ENCODE measurements around the gene FRMPD2. TPM values are rescaled to one million over a fixed set of nuclear protein-coding genes. Genes with fewer than 3 reads are reported as not detected.
"Not testable (repeated sequence)": the region's sequence is repeated elsewhere in the genome, so short reads cannot be mapped to it uniquely, and the experiment has no call there.

The FRMPD2 gene
- total RNA-seq, 2 experiments from 2014 or later: not detected

DNA sequence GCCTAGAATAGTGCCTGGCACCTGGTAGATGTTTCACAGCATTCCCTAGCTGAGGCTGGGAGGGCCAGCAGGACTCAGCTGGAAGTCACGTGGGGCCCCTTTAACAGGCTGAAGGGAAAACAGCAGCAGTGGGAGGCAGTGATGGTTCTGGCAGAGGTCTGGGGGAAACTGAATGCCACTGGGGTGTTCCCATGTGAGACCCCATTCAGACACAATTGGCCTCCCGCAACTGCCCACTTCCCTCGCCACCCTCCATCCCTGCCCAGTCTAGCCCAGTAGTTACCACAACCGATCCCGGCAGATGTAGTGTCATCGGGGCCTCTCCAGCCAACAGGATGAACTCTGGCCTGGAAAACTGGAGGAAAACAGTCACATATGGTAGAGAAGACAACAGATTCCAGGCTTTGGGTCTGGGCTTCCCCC is 38.3 kb downstream of the FRMPD2 start:
- peaks cover 6% of the 10 kb centered on the region for H3K27me3 Mint-ChIP-seq (ENCODE audit: low read depth)
- H3K27ac Mint-ChIP-seq: no peak overlapping the region
- no peaks in the 10 kb centered on the region for H3K9me3 Mint-ChIP-seq
- H3K4me3 Mint-ChIP-seq: no peak overlapping the region
- no peak for DNase-seq
- CTCF ChIA-PET: no interaction called here
- intact Hi-C loops (cut with micrococcal nuclease): no loop called here
- H3K4me1 Mint-ChIP-seq (ENCODE audit: low read depth): no peaks in the 10 kb centered on the region
- H3K36me3 Mint-ChIP-seq (ENCODE audit: low read depth): no peaks in the 10 kb centered on the region

GRCh38 chr10:48235501-48235900 is 39.0 kb downstream of the FRMPD2 start:
- peaks cover 6% of the 10 kb centered on the region for H3K27me3 Mint-ChIP-seq (ENCODE audit: low read depth)
- H3K27ac Mint-ChIP-seq: no peak overlapping the region
- intact Hi-C loops (cut with micrococcal nuclease): no loop called here
- DNase-seq: no peak
- no peaks in the 10 kb centered on the region for H3K9me3 Mint-ChIP-seq
- H3K36me3 Mint-ChIP-seq (ENCODE audit: low read depth): no peaks in the 10 kb centered on the region
- no peak overlapping the region for H3K4me3 Mint-ChIP-seq
- CTCF ChIA-PET: no interaction called here
- no peaks in the 10 kb centered on the region for H3K4me1 Mint-ChIP-seq (ENCODE audit: low read depth)

GRCh38 chr10:48234787-48235186 is 39.7 kb downstream of the FRMPD2 start:
- Mint-ChIP-seq H3K9me3 (no peaks in the 10 kb centered on the region), H3K4me3 (no peak overlapping the region), H3K27ac (no peak overlapping the region), H3K27me3 (ENCODE audit: low read depth) (peaks cover 6% of the 10 kb centered on the region), H3K4me1 (ENCODE audit: low read depth) (no peaks in the 10 kb centered on the region), H3K36me3 (ENCODE audit: low read depth) (no peaks in the 10 kb centered on the region)
- intact Hi-C loops (cut with micrococcal nuclease): no loop called here
- no peak for DNase-seq
- CTCF ChIA-PET: interaction anchor here (0.7 kb wide), 1 partner anchor 258 kb away, joined by 3 read pairs; no protein-coding TSS in a partner anchor

- no peaks in the 10 kb centered on the region for H3K4me1 Mint-ChIP-seq (ENCODE audit: low read depth)
- peaks cover 6% of the 10 kb centered on the region for H3K27me3 Mint-ChIP-seq (ENCODE audit: low read depth)
- H3K4me3 Mint-ChIP-seq: no peak overlapping the region
- no peaks in the 10 kb centered on the region for H3K9me3 Mint-ChIP-seq
- CTCF ChIA-PET: interaction anchor here (0.7 kb wide), 1 partner anchor 258 kb away, joined by 3 read pairs; no protein-coding TSS in a partner anchor
- DNase-seq: no peak
- H3K27ac Mint-ChIP-seq: no peak overlapping the region
- intact Hi-C loops (cut with micrococcal nuclease): no loop called here
- no peaks in the 10 kb centered on the region for H3K36me3 Mint-ChIP-seq (ENCODE audit: low read depth)
These were observed 40.2 kb downstream of the FRMPD2 start for GRCh38 chr10:48234295-48234694.

- Mint-ChIP-seq H3K36me3 (ENCODE audit: low read depth) (no peaks in the 10 kb centered on the region), H3K9me3 (no peaks in the 10 kb centered on the region), H3K27ac (no peak overlapping the region), H3K4me3 (no peak overlapping the region), H3K27me3 (ENCODE audit: low read depth) (peaks cover 6% of the 10 kb centered on the region), H3K4me1 (ENCODE audit: low read depth) (no peaks in the 10 kb centered on the region)
- intact Hi-C loops (cut with micrococcal nuclease): no loop called here
- CTCF ChIA-PET: no interaction called here
- no peak for DNase-seq
These were observed 40.9 kb downstream of the FRMPD2 start for GRCh38 chr10:48233559-48234005.

GRCh38 chr10:48232717-48233447 is 41.6 kb downstream of the FRMPD2 start:
- no peaks in the 10 kb centered on the region for H3K36me3 Mint-ChIP-seq (ENCODE audit: low read depth)
- no peak for DNase-seq
- H3K4me3 Mint-ChIP-seq: no peak overlapping the region
- intact Hi-C loops (cut with micrococcal nuclease): no loop called here
- H3K4me1 Mint-ChIP-seq (ENCODE audit: low read depth): no peaks in the 10 kb centered on the region
- CTCF ChIA-PET: no interaction called here
- H3K27me3 Mint-ChIP-seq (ENCODE audit: low read depth): peaks cover 6% of the 10 kb centered on the region
- no peak overlapping the region for H3K27ac Mint-ChIP-seq
- no peaks in the 10 kb centered on the region for H3K9me3 Mint-ChIP-seq

GRCh38 chr10:48231699-48232315 is 42.7 kb downstream of the FRMPD2 start:
- H3K36me3 Mint-ChIP-seq (ENCODE audit: low read depth): no peaks in the 10 kb centered on the region
- H3K4me3 Mint-ChIP-seq: no peak overlapping the region
- H3K4me1 Mint-ChIP-seq (ENCODE audit: low read depth): no peaks in the 10 kb centered on the region
- no peak overlapping the region for H3K27ac Mint-ChIP-seq
- no peak for DNase-seq
- intact Hi-C loops (cut with micrococcal nuclease): no loop called here
- H3K27me3 Mint-ChIP-seq (ENCODE audit: low read depth): peaks cover 10% of the 10 kb centered on the region
- H3K9me3 Mint-ChIP-seq: no peaks in the 10 kb centered on the region
- CTCF ChIA-PET: no interaction called here

DNA sequence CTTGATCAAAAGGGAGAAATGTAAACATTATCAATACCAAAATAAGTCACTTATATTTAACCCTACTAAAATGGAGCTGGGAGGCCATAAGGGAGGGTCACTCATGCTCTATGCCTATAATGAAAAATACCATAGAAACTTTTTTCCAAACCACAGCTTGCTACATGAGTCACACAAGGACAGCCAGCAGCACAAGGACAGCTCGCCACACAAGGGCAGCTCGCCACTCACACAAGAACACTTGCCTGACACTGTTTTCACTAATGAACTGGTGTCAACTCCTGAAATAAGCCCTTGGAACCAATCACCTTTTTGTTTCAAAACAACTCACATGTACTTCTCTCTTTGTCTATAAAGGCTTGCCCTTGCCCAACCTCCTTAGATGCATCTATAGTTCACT is 43.3 kb downstream of the FRMPD2 start:
- no peaks in the 10 kb centered on the region for H3K36me3 Mint-ChIP-seq (ENCODE audit: low read depth)
- H3K27ac Mint-ChIP-seq: no peak overlapping the region
- peaks cover 10% of the 10 kb centered on the region for H3K27me3 Mint-ChIP-seq (ENCODE audit: low read depth)
- H3K4me1 Mint-ChIP-seq (ENCODE audit: low read depth): no peaks in the 10 kb centered on the region
- CTCF ChIA-PET: no interaction called here
- DNase-seq: no peak
- H3K9me3 Mint-ChIP-seq: no peaks in the 10 kb centered on the region
- intact Hi-C loops (cut with micrococcal nuclease): no loop called here
- no peak overlapping the region for H3K4me3 Mint-ChIP-seq

- H3K9me3 Mint-ChIP-seq: no peaks in the 10 kb centered on the region
- intact Hi-C loops (cut with micrococcal nuclease): no loop called here
- peaks cover 16% of the 10 kb centered on the region for H3K27me3 Mint-ChIP-seq (ENCODE audit: low read depth)
- no peak for DNase-seq
- H3K4me1 Mint-ChIP-seq (ENCODE audit: low read depth): no peaks in the 10 kb centered on the region
- no peaks in the 10 kb centered on the region for H3K36me3 Mint-ChIP-seq (ENCODE audit: low read depth)
- CTCF ChIA-PET: no interaction called here
- H3K27ac Mint-ChIP-seq: no peak overlapping the region
- H3K4me3 Mint-ChIP-seq: no peak overlapping the region
These were observed 47.3 kb downstream of the FRMPD2 start for GRCh38 chr10:48227213-48227612.

- Mint-ChIP-seq H3K4me3 (no peak overlapping the region), H3K27ac (no peak overlapping the region), H3K4me1 (ENCODE audit: low read depth) (no peaks in the 10 kb centered on the region), H3K27me3 (ENCODE audit: low read depth) (peaks cover 16% of the 10 kb centered on the region), H3K9me3 (no peaks in the 10 kb centered on the region), H3K36me3 (ENCODE audit: low read depth) (no peaks in the 10 kb centered on the region)
- no peak for DNase-seq
- intact Hi-C loops (cut with micrococcal nuclease): no loop called here
- CTCF ChIA-PET: no interaction called here
These were observed 49.4 kb downstream of the FRMPD2 start for GRCh38 chr10:48224979-48225560.

GRCh38 chr10:48224296-48224695 is 50.2 kb downstream of the FRMPD2 start:
- no peak overlapping the region for H3K27ac Mint-ChIP-seq
- no peak overlapping the region for H3K4me3 Mint-ChIP-seq
- no peaks in the 10 kb centered on the region for H3K36me3 Mint-ChIP-seq (ENCODE audit: low read depth)
- H3K4me1 Mint-ChIP-seq (ENCODE audit: low read depth): no peaks in the 10 kb centered on the region
- peaks cover 20% of the 10 kb centered on the region for H3K27me3 Mint-ChIP-seq (ENCODE audit: low read depth)
- no peaks in the 10 kb centered on the region for H3K9me3 Mint-ChIP-seq
- CTCF ChIA-PET: no interaction called here
- intact Hi-C loops (cut with micrococcal nuclease): no loop called here
- no peak for DNase-seq

- Mint-ChIP-seq H3K4me3 (no peak overlapping the region), H3K27me3 (ENCODE audit: low read depth) (peaks cover 18% of the 10 kb centered on the region), H3K4me1 (ENCODE audit: low read depth) (no peaks in the 10 kb centered on the region), H3K9me3 (no peaks in the 10 kb centered on the region), H3K27ac (no peak overlapping the region), H3K36me3 (ENCODE audit: low read depth) (no peaks in the 10 kb centered on the region)
- DNase-seq: no peak
- CTCF ChIA-PET: no interaction called here
- intact Hi-C loops (cut with micrococcal nuclease): no loop called here
These were observed 52.7 kb downstream of the FRMPD2 start for GRCh38 chr10:48221814-48222213.

DNA sequence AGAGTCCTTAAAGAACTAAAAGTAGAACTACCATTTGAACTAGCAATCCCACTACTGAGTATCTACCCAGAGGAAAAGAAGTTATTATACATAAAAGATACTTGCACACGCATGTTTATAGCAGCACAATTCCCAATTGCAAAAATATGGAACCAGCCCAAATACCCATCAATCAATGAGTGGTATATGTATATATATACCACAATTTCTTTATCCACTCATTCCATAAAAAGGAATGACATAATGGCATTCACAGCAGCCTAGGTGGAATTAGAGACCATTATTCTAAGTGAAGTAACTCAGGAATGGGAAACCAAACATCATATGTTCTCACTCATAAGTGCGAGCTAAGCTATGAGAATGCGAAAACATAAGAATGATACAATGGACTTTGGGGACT is 53.5 kb downstream of the FRMPD2 start:
- not testable (repeated sequence) for H3K4me3 Mint-ChIP-seq

More for the DNA sequence above, 53.5 kb downstream of the FRMPD2 start:
- H3K9me3 Mint-ChIP-seq; CTCF ChIA-PET; H3K4me1 Mint-ChIP-seq (ENCODE audit: low read depth); intact Hi-C loops (cut with micrococcal nuclease); DNase-seq; H3K27ac Mint-ChIP-seq; H3K36me3 Mint-ChIP-seq (ENCODE audit: low read depth): not testable (repeated sequence)
- H3K27me3 Mint-ChIP-seq (ENCODE audit: low read depth): peaks cover 18% of the 10 kb centered on the region

Measured in activated naive CD4-positive, alpha-beta T cell treated with anti-CD3 and anti-CD28 coated beads for 36 hours (primary cell).